NCI-H2171 (cell line): Measurements from ENCODE around the gene CABLES1.

ENCODE experiments used
- DNase-seq: peaks from one replicate; lab custom pipeline; 2025; lab: John Stamatoyannopoulos, UW

CABLES1 gene

GRCh38 chr18:23301972-23302371 is 166.7 kb downstream of the CABLES1 start:
- peak; percentile 74 for DNase-seq

- DNase-seq = no peak
Measured at GRCh38 chr18:23302511-23302850, 167.2 kb downstream of the CABLES1 start.

- DNase-seq = no peak
Measured at GRCh38 chr18:23302851-23303527, 167.7 kb downstream of the CABLES1 start.

GRCh38 chr18:23306822-23307221 is 171.5 kb downstream of the CABLES1 start:
- DNase-seq = no peak

- no peak for DNase-seq
Measured at GRCh38 chr18:23307567-23308295, 172.4 kb downstream of the CABLES1 start.
